HG02870 (cell line): Measurements from ENCODE around the gene DSCAML1.

Experiments
- ATAC-seq: cut with Tn5 transposase; IDR thresholded peaks from one replicate; pipeline ENCODE4 v1.9.1; 2021; ENCODE audit warnings: mild to moderate bottlenecking, moderate library complexity; ENCODE audit not compliant: unreplicated experiment

The DSCAML1 gene

GRCh38 chr11:117831661-117832415, 34.8 kb upstream of the DSCAML1 start:
- no peak for ATAC-seq

- ATAC-seq, result no peak
These were observed 33.8 kb upstream of the DSCAML1 start for GRCh38 chr11:117830674-117831351.

GRCh38 chr11:117830072-117830471, 33.1 kb upstream of the DSCAML1 start:
- ATAC-seq, result no peak

GRCh38 chr11:117829369-117829725, 32.3 kb upstream of the DSCAML1 start:
- ATAC-seq, result no peak

GRCh38 chr11:117828611-117829368, 31.8 kb upstream of the DSCAML1 start:
- ATAC-seq, result peak; percentile 50

GRCh38 chr11:117827521-117828511, 30.8 kb upstream of the DSCAML1 start:
- ATAC-seq, result no peak

GRCh38 chr11:117826832-117827231, 29.8 kb upstream of the DSCAML1 start:
- no peak for ATAC-seq

GRCh38 chr11:117826190-117826570, 29.2 kb upstream of the DSCAML1 start:
- ATAC-seq, result no peak

GRCh38 chr11:117825538-117826189, 28.6 kb upstream of the DSCAML1 start:
- no peak for ATAC-seq

- no peak for ATAC-seq
These were observed 27.8 kb upstream of the DSCAML1 start, which contains the start of gene FXYD2 for GRCh38 chr11:117824571-117825537. Gene FXYD2 (minus strand): TSS chr11:117824744. CDS start chr11:117824678, 66 bp downstream.

GRCh38 chr11:117823946-117824420, 27.0 kb upstream of the DSCAML1 start:
- no peak for ATAC-seq

- no peak for ATAC-seq
These were observed 26.4 kb upstream of the DSCAML1 start for GRCh38 chr11:117823294-117823945.

- no peak for ATAC-seq
These were observed 25.3 kb upstream of the DSCAML1 start for GRCh38 chr11:117822074-117823033.

GRCh38 chr11:117821431-117821830, 24.4 kb upstream of the DSCAML1 start:
- ATAC-seq, result no peak

- ATAC-seq, result no peak
These were observed 23.5 kb upstream of the DSCAML1 start for GRCh38 chr11:117820516-117820915.

GRCh38 chr11:117820071-117820470, 23.1 kb upstream of the DSCAML1 start:
- ATAC-seq, result no peak
